HepG2 (cell line): ENCODE results near the gene RRBP1. TPM values are rescaled to one million over a fixed set of nuclear protein-coding genes. Genes with fewer than 3 reads are reported as not detected.

Experiments
- AKAP8 ChIP-seq: sonication (generic); formaldehyde crosslinking; IDR thresholded peaks from 2 replicates; pipeline ENCODE4 v1.5.1; 2020; ENCODE audit warnings: mild to moderate bottlenecking, missing genetic modification reagents
- ARHGAP35 ChIP-seq: sonication (generic); formaldehyde crosslinking; IDR thresholded peaks from 2 replicates; pipeline ENCODE4 v1.9.0; 2022; ENCODE audit warnings: mild to moderate bottlenecking, inconsistent platforms, moderate library complexity, missing genetic modification reagents, borderline replicate concordance
- CTCF ChIP-seq: sonication (generic); formaldehyde crosslinking; IDR thresholded peaks from 2 replicates; pipeline ENCODE4 v1.5.0; 2020; ENCODE audit warnings: mild to moderate bottlenecking, missing genetic modification reagents, moderate library complexity
- E2F1 ChIP-seq: sonication (generic); formaldehyde crosslinking; IDR thresholded peaks from 2 replicates; pipeline ENCODE4 v1.5.0; 2020; ENCODE audit warnings: missing genetic modification reagents
- EZH2 ChIP-seq: conservative IDR thresholded peaks from 2 replicates; pipeline ENCODE4 v1.6.1; 2012; ENCODE audit warnings: mild to moderate bottlenecking, low read depth, low read length, moderate library complexity
- FOXP1 ChIP-seq, 2 experiments: fragments of 450-650 bp in 1 of 2; IDR thresholded peaks; 2 replicates each; pipeline ENCODE4 v1.6.1; 2017 to 2018; ENCODE audit warnings: antibody characterized with exemption in 1 of 2
- GPBP1L1 ChIP-seq: sonication (generic); formaldehyde crosslinking; IDR thresholded peaks from 2 replicates; pipeline ENCODE4 v1.5.0; 2020; ENCODE audit warnings: mild to moderate bottlenecking, missing genetic modification reagents
- HDAC1 ChIP-seq: sonication (generic); formaldehyde crosslinking; IDR thresholded peaks from 2 replicates; pipeline ENCODE4 v1.5.1; 2020; ENCODE audit warnings: mild to moderate bottlenecking, missing genetic modification reagents
- HNRNPUL1 ChIP-seq: fragments of 200-400 bp; formaldehyde crosslinking; IDR thresholded peaks from 2 replicates; pipeline ENCODE4 v1.6.1; 2017; ENCODE audit warnings: low read depth, mild to moderate bottlenecking, low read length, moderate library complexity
- KLF13 ChIP-seq: sonication (generic); formaldehyde crosslinking; IDR thresholded peaks from 2 replicates; pipeline ENCODE4 v1.4.0; 2020; ENCODE audit warnings: mild to moderate bottlenecking, missing genetic modification reagents
- KMT2B ChIP-seq: IDR thresholded peaks from 2 replicates; pipeline ENCODE4 v1.6.1; 2016; ENCODE audit warnings: missing genetic modification reagents, missing compliant biosample characterization
- MIER3 ChIP-seq: IDR thresholded peaks from 2 replicates; pipeline ENCODE4 v1.6.1; 2016; ENCODE audit warnings: missing compliant biosample characterization, borderline replicate concordance
- NFE2L1 ChIP-seq: sonication (generic); formaldehyde crosslinking; IDR thresholded peaks from 2 replicates; pipeline ENCODE4 v1.4.0; 2020; ENCODE audit warnings: missing genetic modification reagents, mild to moderate bottlenecking, borderline replicate concordance
- NR0B2 ChIP-seq: sonication (generic); formaldehyde crosslinking; IDR thresholded peaks from 2 replicates; pipeline ENCODE4 v1.4.0; 2020; ENCODE audit warnings: mild to moderate bottlenecking, missing genetic modification reagents
- PHF21A ChIP-seq: sonication (generic); formaldehyde crosslinking; IDR thresholded peaks from 2 replicates; pipeline ENCODE4 v1.5.0; 2020; ENCODE audit warnings: mild to moderate bottlenecking, missing genetic modification reagents
- SIX1 ChIP-seq: sonication (generic); formaldehyde crosslinking; IDR thresholded peaks from 2 replicates; pipeline ENCODE4 v1.4.0; 2020; ENCODE audit warnings: missing genetic modification reagents, borderline replicate concordance
- SP140L ChIP-seq: sonication (generic); formaldehyde crosslinking; IDR thresholded peaks from 2 replicates; pipeline ENCODE4 v1.4.0; 2020; ENCODE audit warnings: missing genetic modification reagents, borderline replicate concordance
- SP4 ChIP-seq: sonication (generic); formaldehyde crosslinking; IDR thresholded peaks from 2 replicates; pipeline ENCODE4 v1.8.1; 2023; ENCODE audit warnings: mild to moderate bottlenecking, missing genetic modification reagents
- ZBTB3 ChIP-seq: sonication (generic); formaldehyde crosslinking; IDR thresholded peaks from 2 replicates; pipeline ENCODE4 v1.4.0; 2020; ENCODE audit warnings: low read depth, mild to moderate bottlenecking, moderate library complexity, missing genetic modification reagents, borderline replicate concordance
- ZBTB7A ChIP-seq: sonication (generic); formaldehyde crosslinking; IDR thresholded peaks from 2 replicates; pipeline ENCODE4 v1.8.0; 2022; ENCODE audit warnings: mild to moderate bottlenecking, missing genetic modification reagents
- ZNF234 ChIP-seq: sonication (generic); formaldehyde crosslinking; conservative IDR thresholded peaks from 2 replicates; pipeline ENCODE4 v1.5.1; 2020; ENCODE audit warnings: mild to moderate bottlenecking, missing genetic modification reagents
- ZNF253 ChIP-seq: sonication (generic); formaldehyde crosslinking; IDR thresholded peaks from 2 replicates; pipeline ENCODE4 v1.8.0; 2022; ENCODE audit warnings: mild to moderate bottlenecking, missing genetic modification reagents, borderline replicate concordance
- ZNF367 ChIP-seq: sonication (generic); formaldehyde crosslinking; IDR thresholded peaks from 2 replicates; pipeline ENCODE4 v1.4.0; 2020; ENCODE audit warnings: missing genetic modification reagents, borderline replicate concordance
- polyA plus RNA-seq, 8 experiments: library from polyadenylated mRNA; depleted of rRNA in 3 of 8; stranded (reverse) in 7 of 8; unstranded in 1 of 8; fragments of >200 nt; fragmentation: Illumina TruSeq in 4 of 8; extraction: Trizol in 4 of 8; gene quantifications; 2 replicates each; pipeline versions ENCODE4 v1.2.1 to v1.2.3, GENCODE V29; 2011 to 2016; ENCODE audit warnings: low read depth in 4 of 8, missing spikeins in 1 of 8, mixed read lengths in 1 of 8; ENCODE audit not compliant: insufficient read depth in 1 of 8
- total RNA-seq, 5 experiments: library from RNA; depleted of rRNA; stranded (reverse); fragments of >200 nt; fragmentation: Illumina TruSeq; extraction: Trizol; gene quantifications; 2 replicates each; pipeline ENCODE4 v1.2.3, GENCODE V29; 2016; ENCODE audit warnings: low read depth in 1 of 5

Gene RRBP1
- total and polyA plus RNA-seq, 2 of the 13 experiments (the other 11 are each of a cell fraction or from before 2014, with no cell fraction given), result 150 to 222 TPM

GRCh38 chr20:17679941-17680835, 1.9 kb downstream of the RRBP1 start (continued):
- TF ChIP-seq GPBP1L1 (CRISPR knock-in tag) (no peak), SP140L (CRISPR knock-in tag) (0 out of 2 replicates have a peak, but pooled peaks have one; percentile 67), ARHGAP35 (no peak), ZNF367 (0 out of 2 replicates have a peak, but pooled peaks have one; percentile 12), NFE2L1 (CRISPR knock-in tag) (peak; percentile 31; the same call in 1 of the 2 replicates), SIX1 (CRISPR knock-in tag) (0 out of 2 replicates have a peak, but pooled peaks have one; percentile 28), ZNF234 (peak; percentile 67; the same call in 1 of the 2 replicates), PHF21A (peak; percentile 90), HNRNPUL1 (no peak), HDAC1 (peak; percentile 89), SP4 (CRISPR knock-in tag) (peak; percentile 53; the same call in 1 of the 2 replicates), MIER3 (CRISPR knock-in tag) (peak; percentile 45; the same call in 1 of the 2 replicates), KMT2B (CRISPR knock-in tag) (no peak; the same call in 1 of the 2 replicates), AKAP8 (CRISPR knock-in tag) (peak; percentile 98), KLF13 (CRISPR knock-in tag) (no peak), ZNF253 (CRISPR knock-in tag) (no peak), E2F1 (CRISPR knock-in tag) (peak; percentile 32; the same call in 1 of the 2 replicates), ZBTB3 (CRISPR knock-in tag) (peak; percentile 49; the same call in 1 of the 2 replicates), ZBTB7A (CRISPR knock-in tag) (no peak), NR0B2 (CRISPR knock-in tag) (peak; percentile 44; the same call in 1 of the 2 replicates), CTCF (peak; percentile 28; the same call in 1 of the 2 replicates), EZH2 (no peak), FOXP1 (IDR thresholded peaks at IDR 0.05) (no peak), FOXP1 (CRISPR knock-in tag; IDR thresholded peaks at IDR 0.05) (peak; percentile 20; the same call in 1 of the 2 replicates)
